NCI-H748 (cell line): ENCODE results near the gene SETD7.

ENCODE experiments used
- DNase-seq: peaks from one replicate; lab custom pipeline; 2025; ENCODE audit not compliant: unreplicated experiment; lab: John Stamatoyannopoulos, UW

Gene SETD7

DNA sequence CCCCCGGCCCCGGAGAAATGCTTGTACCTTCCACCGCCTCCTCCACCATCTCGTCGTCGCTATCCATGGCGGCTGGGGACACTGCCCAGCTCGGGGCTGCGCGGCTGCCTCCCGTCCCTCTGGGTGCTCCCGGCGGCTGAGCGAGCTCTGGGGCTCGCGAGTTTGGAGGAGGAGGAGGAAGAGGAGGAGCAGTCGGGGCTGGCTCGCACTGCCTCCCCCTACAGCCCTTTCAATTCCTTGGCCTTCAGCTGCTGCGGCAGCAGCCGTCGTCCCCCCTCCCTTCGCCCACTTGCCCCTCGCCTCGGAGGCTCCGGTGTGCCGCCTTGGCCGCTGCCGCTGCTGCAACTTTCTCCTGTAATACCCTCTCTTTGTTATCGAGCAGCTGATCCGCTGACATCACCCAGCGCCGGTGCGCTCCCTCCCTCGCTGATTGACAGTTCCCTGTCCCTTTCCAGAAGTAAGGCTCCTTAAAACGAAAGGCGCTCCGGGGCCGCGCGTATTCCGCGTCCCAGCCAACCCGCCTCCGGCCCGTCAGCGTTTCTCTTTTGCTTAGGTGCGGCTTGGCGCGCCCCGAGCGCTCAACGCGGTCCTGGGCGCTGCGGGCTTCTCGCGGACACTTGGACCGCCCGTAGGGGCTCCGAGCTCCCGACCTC, at the start of gene SETD7:
Gene SETD7 (minus strand): TSS at position 149 of the 653 bp plus-strand sequence. CDS start 82 bp downstream, at position 67.
- peak; percentile 74 for DNase-seq

GRCh38 chr4:139605516-139605915, 49.5 kb upstream of the SETD7 start:
- no peak for DNase-seq

- peak; percentile 55 for DNase-seq
Measured at GRCh38 chr4:139603576-139604410, 47.8 kb upstream of the SETD7 start.

DNA sequence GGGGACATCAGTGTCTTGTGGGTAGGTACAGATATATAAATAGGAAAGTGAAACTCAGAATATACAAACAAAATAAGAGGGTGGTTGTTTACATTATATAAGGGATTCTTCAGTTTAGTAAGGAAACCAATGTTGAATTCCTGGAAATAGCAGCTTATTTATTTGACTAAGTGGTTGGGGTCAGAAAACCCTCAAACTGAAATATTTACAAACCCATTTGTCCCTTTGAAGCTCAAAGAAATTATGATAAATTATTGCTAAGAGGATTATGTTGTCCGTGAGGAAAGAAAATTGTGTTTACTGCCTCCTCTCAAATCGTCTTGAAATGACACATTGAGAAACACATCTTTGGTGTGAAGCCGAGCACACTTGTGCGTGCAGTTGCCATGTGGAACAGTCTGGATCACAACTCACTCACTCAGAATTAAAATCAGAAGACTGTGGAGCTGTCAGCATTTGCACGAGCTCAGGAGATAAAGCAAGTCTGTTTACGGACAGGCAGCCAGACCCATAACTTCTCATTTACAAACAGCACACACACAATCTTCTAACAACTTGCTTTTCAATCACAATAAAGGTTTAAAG, 46.8 kb upstream of the SETD7 start:
- no peak for DNase-seq

DNA sequence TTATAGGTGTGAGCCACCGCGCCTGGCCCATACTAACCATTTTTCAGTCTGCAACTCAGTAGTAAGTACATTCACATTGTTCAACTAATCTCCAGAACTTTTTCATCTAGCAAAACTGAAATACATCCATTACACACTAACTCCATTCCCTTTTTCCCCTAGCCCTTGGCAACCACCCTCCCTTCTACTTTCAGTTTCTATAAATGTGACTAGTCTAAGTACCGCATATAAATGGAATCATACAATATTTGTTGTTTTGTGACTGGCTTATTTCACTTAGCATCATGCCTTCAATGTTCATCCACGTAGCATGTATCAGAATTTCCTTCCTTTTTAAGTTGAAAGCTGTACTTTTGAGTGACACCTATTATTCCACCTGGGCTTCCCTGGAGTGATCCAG, 44.6 kb upstream of the SETD7 start:
- no peak for DNase-seq

- peak; percentile 44 for DNase-seq
Measured at GRCh38 chr4:139599594-139600374, 43.8 kb upstream of the SETD7 start.

- no peak for DNase-seq
Measured at GRCh38 chr4:139599076-139599475, 43.1 kb upstream of the SETD7 start.

DNA sequence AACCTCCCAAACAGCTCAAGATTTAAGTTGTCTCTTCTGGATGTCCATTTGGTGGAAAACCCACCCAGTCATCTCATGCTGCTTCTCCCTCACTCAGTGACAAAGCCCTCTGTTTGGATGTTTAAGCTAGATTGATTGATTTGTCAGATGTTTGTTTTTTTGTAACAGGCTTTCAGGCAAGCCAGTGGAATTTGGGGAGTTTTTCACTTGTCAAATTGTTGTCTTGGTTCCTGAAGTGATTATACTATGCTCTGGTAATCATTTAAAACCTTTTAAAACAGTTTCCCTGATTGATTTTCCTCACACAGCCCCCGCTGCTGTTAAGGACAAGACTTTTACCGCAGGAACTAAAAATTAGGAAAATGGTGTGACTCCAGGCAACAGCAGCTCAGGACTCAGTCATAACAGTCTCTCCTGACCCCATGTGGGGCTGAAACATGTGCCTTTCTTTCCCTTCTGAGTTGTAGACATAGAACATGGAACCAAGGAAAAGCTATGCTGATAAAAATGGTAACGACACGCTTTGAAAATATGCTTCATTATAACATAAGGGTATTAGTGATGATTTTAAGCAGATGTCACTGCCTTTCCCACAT, 40.8 kb upstream of the SETD7 start:
- DNase-seq = no peak

DNA sequence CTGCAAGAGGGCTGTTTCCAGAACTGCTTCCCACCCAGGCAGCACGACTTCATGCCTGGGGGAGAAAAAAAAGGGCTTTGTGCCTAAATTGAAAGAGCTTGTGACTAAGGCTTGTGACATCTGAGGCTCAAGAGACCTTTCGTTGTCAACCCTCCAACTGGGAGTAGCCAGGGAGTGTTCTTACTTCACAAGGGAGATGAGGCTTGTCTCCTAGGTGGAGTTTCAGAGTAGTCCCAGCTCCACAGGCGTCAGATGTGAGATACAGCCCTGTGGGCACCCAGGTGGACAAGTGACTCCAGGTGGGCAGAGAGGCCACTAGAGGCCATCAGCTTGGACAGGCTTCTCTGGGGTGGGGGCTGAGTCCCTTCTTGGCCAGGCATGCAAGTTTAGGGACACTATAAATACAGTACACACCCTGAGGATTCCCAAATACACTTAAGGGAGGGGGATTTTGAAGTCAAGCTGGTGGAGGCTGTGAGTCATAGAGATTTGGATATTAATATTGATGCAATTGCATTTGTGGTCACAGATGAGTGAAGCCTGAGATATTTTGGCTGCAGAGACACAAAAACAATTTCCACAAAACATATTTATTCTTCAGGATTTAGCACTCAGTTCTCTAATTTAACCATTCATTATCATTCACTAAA, 40.1 kb upstream of the SETD7 start:
- DNase-seq = no peak

DNA sequence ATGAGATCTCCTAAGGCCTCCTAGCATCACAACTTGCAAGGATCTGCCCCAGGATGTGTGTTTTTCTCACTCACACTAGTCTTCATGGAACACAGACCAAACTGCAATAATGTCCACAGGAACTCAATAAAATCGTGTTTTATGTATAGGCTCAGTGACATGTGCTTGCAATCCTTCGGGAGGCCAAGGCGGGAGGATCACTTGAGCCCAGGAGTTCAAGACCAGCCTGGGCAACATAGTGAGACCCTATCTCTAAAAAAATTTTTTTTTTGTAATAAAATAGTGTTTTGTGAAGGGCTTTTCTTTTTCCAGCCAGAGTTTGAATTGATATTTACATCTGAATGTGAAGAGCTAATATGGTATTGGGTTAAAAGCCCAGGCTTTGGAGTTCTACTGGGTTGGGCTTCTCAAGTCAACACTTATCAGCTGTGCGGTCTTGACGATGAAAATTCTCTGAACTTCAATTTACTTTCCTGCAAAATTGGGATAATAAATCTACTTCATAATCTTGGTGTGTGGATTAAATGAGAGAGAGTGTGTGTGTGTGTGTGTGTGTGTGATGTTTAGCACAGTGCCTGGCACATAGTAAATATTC, 38.7 kb upstream of the SETD7 start:
- DNase-seq = no peak

GRCh38 chr4:139593091-139593564, 37.1 kb upstream of the SETD7 start:
- no peak for DNase-seq

GRCh38 chr4:139589336-139590018, 33.5 kb upstream of the SETD7 start:
- no peak for DNase-seq

DNA sequence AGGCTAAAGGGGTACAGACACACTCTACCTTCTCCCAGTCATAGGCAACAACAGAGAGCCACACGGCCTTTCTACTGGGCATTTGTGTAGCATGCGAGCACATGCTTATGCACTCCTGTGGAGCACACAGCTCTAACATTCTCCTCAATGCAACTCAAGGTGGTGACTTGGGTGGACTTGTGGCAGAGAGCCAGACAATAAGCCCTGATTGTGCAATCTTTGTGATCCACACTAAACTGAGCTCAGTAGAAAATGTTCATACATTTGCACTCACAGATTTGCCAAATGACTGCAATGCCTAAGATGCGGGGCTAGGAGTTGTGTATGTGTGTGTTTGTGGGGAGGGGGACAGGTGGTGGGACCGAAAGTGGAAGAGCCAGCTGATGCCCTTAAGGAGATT, 31.4 kb upstream of the SETD7 start:
- DNase-seq = no peak

DNA sequence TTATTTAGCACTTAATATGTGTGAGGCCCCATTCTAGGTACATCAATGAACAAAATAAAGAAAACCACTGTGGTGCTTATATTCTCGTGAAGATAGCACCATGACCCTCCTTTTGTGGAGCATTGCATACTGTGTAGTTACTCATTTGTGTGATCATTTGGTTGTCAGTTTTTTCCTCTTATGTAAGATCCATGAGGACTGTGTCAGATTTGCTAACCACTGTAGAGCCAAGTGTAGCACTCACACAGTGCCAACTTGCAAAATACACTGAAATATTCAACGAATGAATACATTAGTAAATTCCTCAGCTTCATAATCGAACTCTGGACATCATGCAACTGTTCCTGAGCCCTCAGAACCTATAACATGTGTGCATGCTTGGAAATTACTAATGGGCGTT, 29.5 kb upstream of the SETD7 start:
- no peak for DNase-seq

- no peak for DNase-seq
Measured at GRCh38 chr4:139584784-139585183, 28.8 kb upstream of the SETD7 start.

DNA sequence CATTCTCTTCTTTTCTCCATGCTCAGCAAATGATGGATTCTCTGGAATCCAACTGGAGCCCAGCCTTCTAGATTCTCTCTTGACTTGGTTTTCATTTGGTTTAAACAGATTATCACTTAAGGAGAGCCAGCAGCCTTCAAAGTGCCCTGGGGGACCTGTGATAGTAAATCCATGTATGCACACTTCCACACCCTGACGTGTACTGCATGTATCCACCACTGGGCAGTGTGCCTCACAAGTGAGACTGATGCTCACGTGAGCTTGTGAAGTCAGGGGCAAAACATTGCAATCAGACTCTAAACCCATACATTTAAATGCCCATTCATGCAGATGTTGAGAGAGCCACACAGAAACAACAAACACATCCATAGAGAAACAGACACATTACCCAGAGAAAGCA, 28.0 kb upstream of the SETD7 start:
- DNase-seq = no peak

GRCh38 chr4:139582044-139582443, 26.0 kb upstream of the SETD7 start:
- DNase-seq = no peak

GRCh38 chr4:139581096-139581495, 25.1 kb upstream of the SETD7 start:
- DNase-seq = no peak

GRCh38 chr4:139576219-139576618, 20.2 kb upstream of the SETD7 start:
- no peak for DNase-seq
